ENCODE measurements around the gene NUP155.
A peak's percentile ranks its signal among the peaks of the same experiment; 100 is the strongest.
"Not testable (repeated sequence)": the region's sequence is repeated elsewhere in the genome, so short reads cannot be mapped to it uniquely, and the experiment has no call there.

NUP155 gene

GRCh38 chr5:37323607-37324006 is 47.3 kb downstream of the NUP155 start:
- no peak overlapping the region for H3K9ac ChIP-seq (ENCODE audit: low read depth, low read length)
- no peaks in the 10 kb centered on the region for H3K9me3 ChIP-seq (ENCODE audit: control insufficient read depth, insufficient read depth, low read length)
- H3K4me1 ChIP-seq (ENCODE audit: insufficient read depth, low read length), result no peaks in the 10 kb centered on the region
- peaks cover 27% of the 10 kb centered on the region for H3K36me3 ChIP-seq (ENCODE audit: insufficient read depth, low read length)

- no peaks in the 10 kb centered on the region for H3K9me3 ChIP-seq (ENCODE audit: control insufficient read depth, insufficient read depth, low read length)
- no peak overlapping the region for H3K9ac ChIP-seq (ENCODE audit: low read depth, low read length)
- H3K4me1 ChIP-seq (ENCODE audit: insufficient read depth, low read length), result no peaks in the 10 kb centered on the region
- peaks cover 31% of the 10 kb centered on the region for H3K36me3 ChIP-seq (ENCODE audit: insufficient read depth, low read length)
Measured at GRCh38 chr5:37319037-37319782, 51.7 kb downstream of the NUP155 start.

GRCh38 chr5:37316027-37316426 is 54.9 kb downstream of the NUP155 start:
- no peak overlapping the region for H3K9ac ChIP-seq (ENCODE audit: low read depth, low read length)
- peaks cover 33% of the 10 kb centered on the region for H3K36me3 ChIP-seq (ENCODE audit: insufficient read depth, low read length)
- no peaks in the 10 kb centered on the region for H3K9me3 ChIP-seq (ENCODE audit: control insufficient read depth, insufficient read depth, low read length)
- H3K4me1 ChIP-seq (ENCODE audit: insufficient read depth, low read length), result no peaks in the 10 kb centered on the region

GRCh38 chr5:37310360-37310759 is 60.5 kb downstream of the NUP155 start:
- Histone ChIP-seq H3K9me3 (ENCODE audit: control insufficient read depth, insufficient read depth, low read length) (no peaks in the 10 kb centered on the region), H3K9ac (ENCODE audit: low read depth, low read length) (no peak overlapping the region), H3K36me3 (ENCODE audit: insufficient read depth, low read length) (peaks cover 20% of the 10 kb centered on the region), H3K4me1 (ENCODE audit: insufficient read depth, low read length) (no peaks in the 10 kb centered on the region)

- no peaks in the 10 kb centered on the region for H3K9me3 ChIP-seq (ENCODE audit: control insufficient read depth, insufficient read depth, low read length)
- no peaks in the 10 kb centered on the region for H3K4me1 ChIP-seq (ENCODE audit: insufficient read depth, low read length)
- H3K36me3 ChIP-seq (ENCODE audit: insufficient read depth, low read length), result peaks cover 20% of the 10 kb centered on the region
- no peak overlapping the region for H3K9ac ChIP-seq (ENCODE audit: low read depth, low read length)
Measured at GRCh38 chr5:37308793-37309192, 62.1 kb downstream of the NUP155 start.

GRCh38 chr5:37304888-37305287 is 66.0 kb downstream of the NUP155 start:
- peaks cover 27% of the 10 kb centered on the region for H3K36me3 ChIP-seq (ENCODE audit: insufficient read depth, low read length)
- H3K4me1 ChIP-seq (ENCODE audit: insufficient read depth, low read length), result no peaks in the 10 kb centered on the region
- H3K9me3 ChIP-seq (ENCODE audit: control insufficient read depth, insufficient read depth, low read length), result no peaks in the 10 kb centered on the region
- H3K9ac ChIP-seq (ENCODE audit: low read depth, low read length), result no peak overlapping the region

- not testable (repeated sequence) for H3K9me3 ChIP-seq (ENCODE audit: control insufficient read depth, insufficient read depth, low read length); H3K9ac ChIP-seq (ENCODE audit: low read depth, low read length); H3K4me1 ChIP-seq (ENCODE audit: insufficient read depth, low read length)
- H3K36me3 ChIP-seq (ENCODE audit: insufficient read depth, low read length), result peaks cover 22% of the 10 kb centered on the region
Measured at GRCh38 chr5:37296313-37296712, 74.6 kb downstream of the NUP155 start.

- H3K4me1 ChIP-seq (ENCODE audit: insufficient read depth, low read length), result no peaks in the 10 kb centered on the region
- H3K36me3 ChIP-seq (ENCODE audit: insufficient read depth, low read length), result peaks cover 2% of the 10 kb centered on the region; the same call in 1 of the 2 replicates
- peaks cover 14% of the 10 kb centered on the region for H3K9me3 ChIP-seq (ENCODE audit: control insufficient read depth, insufficient read depth, low read length)
Measured at GRCh38 chr5:37283214-37283820, 87.6 kb downstream of the NUP155 start.

GRCh38 chr5:37275511-37275910 is 95.4 kb downstream of the NUP155 start:
- Histone ChIP-seq H3K9me3 (ENCODE audit: control insufficient read depth, insufficient read depth, low read length) (peaks cover 15% of the 10 kb centered on the region), H3K9ac (ENCODE audit: low read depth, low read length) (no peak overlapping the region), H3K36me3 (ENCODE audit: insufficient read depth, low read length) (no peaks in the 10 kb centered on the region), H3K4me1 (ENCODE audit: insufficient read depth, low read length) (0 out of 2 replicates have a peak, but pooled peaks cover 6% of the 10 kb centered on the region)

More at GRCh38 chr5:37283214-37283820, 87.6 kb downstream of the NUP155 start:
- H3K9ac ChIP-seq (ENCODE audit: low read depth, low read length), result no peak overlapping the region

- Histone ChIP-seq H3K9ac (ENCODE audit: low read depth, low read length) (peak overlapping the region; percentile 20; the same call in 1 of the 2 replicates), H3K9me3 (ENCODE audit: control insufficient read depth, insufficient read depth, low read length) (peaks cover 10% of the 10 kb centered on the region), H3K36me3 (ENCODE audit: insufficient read depth, low read length) (no peaks in the 10 kb centered on the region), H3K4me1 (ENCODE audit: insufficient read depth, low read length) (0 out of 2 replicates have a peak, but pooled peaks cover 6% of the 10 kb centered on the region)
Measured at GRCh38 chr5:37272511-37272910, 98.4 kb downstream of the NUP155 start.

- peaks cover 10% of the 10 kb centered on the region for H3K9me3 ChIP-seq (ENCODE audit: control insufficient read depth, insufficient read depth, low read length)
- not testable (repeated sequence) for H3K9ac ChIP-seq (ENCODE audit: low read depth, low read length); H3K36me3 ChIP-seq (ENCODE audit: insufficient read depth, low read length); H3K4me1 ChIP-seq (ENCODE audit: insufficient read depth, low read length)
Measured at GRCh38 chr5:37268100-37268499, 102.8 kb downstream of the NUP155 start.

GRCh38 chr5:37255774-37256358 is 115.0 kb downstream of the NUP155 start:
- Histone ChIP-seq H3K36me3 (ENCODE audit: insufficient read depth, low read length) (no peaks in the 10 kb centered on the region), H3K9ac (ENCODE audit: low read depth, low read length) (no peak overlapping the region), H3K9me3 (ENCODE audit: control insufficient read depth, insufficient read depth, low read length) (no peaks in the 10 kb centered on the region), H3K4me1 (ENCODE audit: insufficient read depth, low read length) (no peaks in the 10 kb centered on the region)

- no peaks in the 10 kb centered on the region for H3K4me1 ChIP-seq (ENCODE audit: insufficient read depth, low read length)
- no peaks in the 10 kb centered on the region for H3K36me3 ChIP-seq (ENCODE audit: insufficient read depth, low read length)
- H3K9me3 ChIP-seq (ENCODE audit: control insufficient read depth, insufficient read depth, low read length), result no peaks in the 10 kb centered on the region
- H3K9ac ChIP-seq (ENCODE audit: low read depth, low read length), result no peak overlapping the region
Measured at GRCh38 chr5:37254581-37254980, 116.3 kb downstream of the NUP155 start.

- Histone ChIP-seq H3K4me1 (ENCODE audit: insufficient read depth, low read length) (no peaks in the 10 kb centered on the region), H3K9ac (ENCODE audit: low read depth, low read length) (no peak overlapping the region), H3K36me3 (ENCODE audit: insufficient read depth, low read length) (no peaks in the 10 kb centered on the region), H3K9me3 (ENCODE audit: control insufficient read depth, insufficient read depth, low read length) (no peaks in the 10 kb centered on the region)
Measured at GRCh38 chr5:37251665-37252064, 119.2 kb downstream of the NUP155 start.

GRCh38 chr5:37249815-37250164 is 121.1 kb downstream of the NUP155 start:
- H3K4me1 ChIP-seq (ENCODE audit: insufficient read depth, low read length), result no peaks in the 10 kb centered on the region
- no peaks in the 10 kb centered on the region for H3K36me3 ChIP-seq (ENCODE audit: insufficient read depth, low read length)
- H3K9me3 ChIP-seq (ENCODE audit: control insufficient read depth, insufficient read depth, low read length), result no peaks in the 10 kb centered on the region
- peak overlapping the region; percentile 89 for H3K9ac ChIP-seq (ENCODE audit: low read depth, low read length)
